OCI-LY7 (cell line): ENCODE measurements around the gene INSRR. TPM values are rescaled to one million over a fixed set of nuclear protein-coding genes. Genes with fewer than 3 reads are reported as not detected.

Experiments used
- BruUV-seq: library from RNA; stranded (reverse); fragments of 400-500 nt; replicated peaks from 2 replicates; lab custom pipeline; 2021; lab: Mats Ljungman, UMichigan
- CTCF ChIA-PET: fragments of 300-600 bp; sonication (Branson Sonifier 250); formaldehyde crosslinking; loops from one replicate; lab custom pipeline; 2022; ENCODE audit warnings: antibody characterized with exemption; ENCODE audit not compliant: unreplicated experiment; lab: Charles Lee
- POLR2A ChIA-PET: fragments of 300-600 bp; sonication (Branson Sonifier 250); formaldehyde crosslinking; loops from one replicate; lab custom pipeline; 2022; ENCODE audit warnings: antibody characterized with exemption; lab: Charles Lee
- DNase-seq: peaks from one replicate; pipeline ENCODE4 v3.0.0-alpha.2; 2015; ENCODE audit warnings: low spot score
- H2AFZ ChIP-seq: fragments of 200-600 bp; sonication (generic), shearing (Covaris generic); 2 replicates; pipeline ENCODE4 v1.6.1; 2014; ENCODE audit warnings: mild to moderate bottlenecking, antibody characterized with exemption, low read length, moderate library complexity
- H3K27ac ChIP-seq: fragments of 200-600 bp; sonication (generic); 2 replicates; pipeline ENCODE4 v1.5.1; 2014; ENCODE audit warnings: mixed run types, low read depth, mild to moderate bottlenecking, moderate library complexity, low read length, inconsistent platforms; ENCODE audit not compliant: poor library complexity, severe bottlenecking
- H3K36me3 ChIP-seq: fragments of 200-600 bp; sonication (generic); 2 replicates; pipeline ENCODE4 v1.6.1; 2014; ENCODE audit warnings: mild to moderate bottlenecking, antibody characterized with exemption, low read length, moderate library complexity, mixed read lengths; ENCODE audit not compliant: insufficient read depth
- H3K4me1 ChIP-seq: fragments of 200-600 bp; sonication (generic); 2 replicates; pipeline ENCODE4 v1.5.1; 2014; ENCODE audit warnings: mild to moderate bottlenecking, low read length; ENCODE audit not compliant: insufficient read depth, poor library complexity, severe bottlenecking
- H3K4me2 ChIP-seq: fragments of 200-600 bp; sonication (generic); 2 replicates; pipeline ENCODE4 v1.6.1; 2014; ENCODE audit warnings: mild to moderate bottlenecking, low read length
- H3K4me3 ChIP-seq: fragments of 200-600 bp; sonication (generic); 2 replicates; pipeline ENCODE4 v1.5.1; 2014; ENCODE audit warnings: mild to moderate bottlenecking, low read depth, low read length; ENCODE audit not compliant: poor library complexity, severe bottlenecking
- H3K79me2 ChIP-seq: fragments of 200-600 bp; sonication (generic); 2 replicates; pipeline ENCODE4 v1.6.1; 2016; ENCODE audit warnings: low read depth, mild to moderate bottlenecking, low read length, moderate library complexity, mixed read lengths; ENCODE audit not compliant: insufficient read depth
- H3K9me2 ChIP-seq: fragments of 200-600 bp; sonication (generic); 2 replicates; pipeline ENCODE4 v1.6.1; 2016; ENCODE audit warnings: mild to moderate bottlenecking, low read length, mixed read lengths; ENCODE audit not compliant: insufficient read depth
- H3K9me3 ChIP-seq: fragments of 200-600 bp; sonication (generic); 2 replicates; pipeline ENCODE4 v1.6.1; 2014; ENCODE audit warnings: mild to moderate bottlenecking, mixed run types, low read length, mixed read lengths
- H4K20me1 ChIP-seq: fragments of 200-600 bp; sonication (generic); 2 replicates; pipeline ENCODE4 v1.6.1; 2014; ENCODE audit warnings: mild to moderate bottlenecking, antibody characterized with exemption, low read length, moderate library complexity, mixed read lengths; ENCODE audit not compliant: insufficient read depth
- CTCF ChIP-seq: fragments of 200-600 bp; sonication (generic); conservative IDR thresholded peaks from 2 replicates; pipeline ENCODE4 v1.5.1; 2014; ENCODE audit warnings: mild to moderate bottlenecking, antibody characterized with exemption, low read length, moderate library complexity, mixed read lengths
- EZH2phosphoT487 ChIP-seq: fragments of 200-600 bp; sonication (generic); IDR thresholded peaks from 2 replicates; pipeline ENCODE4 v1.6.1; 2018; ENCODE audit warnings: low read depth, borderline replicate concordance, mild to moderate bottlenecking, mixed run types, antibody characterized with exemption, low read length, moderate library complexity, mixed read lengths
- intact Hi-C: fragments of 100-400 bp; cut with micrococcal nuclease; formaldehyde crosslinking; loops from one replicate; pipeline ENCODE4 v1.10.0; 2022; ENCODE audit not compliant: unreplicated experiment
- total RNA-seq, 2 experiments: library from RNA; depleted of rRNA in 1 of 2; stranded (reverse); fragments of >200 nt in 1 of 2; shearing (Covaris generic) in 1 of 2; gene quantifications; 2 replicates each; pipeline ENCODE4 v1.2.3, GENCODE V29; 2014 to 2022

INSRR gene
- total RNA-seq, 2 experiments from 2014 or later = not detected

GRCh38 chr1:156813750-156814570 is 45.0 kb downstream of the INSRR start:
- no peaks in the 10 kb centered on the region for H4K20me1 ChIP-seq
- H3K79me2 ChIP-seq = no peaks in the 10 kb centered on the region
- no TSS peak for BruUV-seq
- peaks cover 27% of the 10 kb centered on the region for H3K4me1 ChIP-seq
- DNase-seq = peak; percentile 61
- intact Hi-C loops = no loop called here
- POLR2A ChIA-PET = no interaction called here
- TF ChIP-seq EZH2phosphoT487 = no peak
- peak; percentile 71 for TF ChIP-seq CTCF
- no peak overlapping the region for H3K27ac ChIP-seq
- H3K9me3 ChIP-seq = no peaks in the 10 kb centered on the region
- peak overlapping the region; percentile 58 for H3K4me3 ChIP-seq
- H3K36me3 ChIP-seq = no peaks in the 10 kb centered on the region
- CTCF ChIA-PET = interaction anchor here (1.1 kb wide), 1 partner anchor 17 kb away, joined by 3 read pairs; no protein-coding TSS in a partner anchor
- peak overlapping the region; percentile 68 for H3K4me2 ChIP-seq
- peak overlapping the region; percentile 83 for H2AFZ ChIP-seq
- no peaks in the 10 kb centered on the region for H3K9me2 ChIP-seq

GRCh38 chr1:156813298-156813697 is 45.6 kb downstream of the INSRR start:
- peaks cover 27% of the 10 kb centered on the region for H3K4me1 ChIP-seq
- H3K27ac ChIP-seq = no peak overlapping the region
- BruUV-seq = no TSS peak

More at GRCh38 chr1:156813298-156813697, 45.6 kb downstream of the INSRR start:
- no peaks in the 10 kb centered on the region for H3K9me2 ChIP-seq
- H3K4me3 ChIP-seq = peak overlapping the region; percentile 58
- no peak for DNase-seq
- intact Hi-C loops = no loop called here
- H3K4me2 ChIP-seq = peak overlapping the region; percentile 68
- CTCF ChIA-PET = interaction anchor here (1.1 kb wide), 1 partner anchor 16 kb away, joined by 3 read pairs; no protein-coding TSS in a partner anchor
- no peaks in the 10 kb centered on the region for H3K9me3 ChIP-seq
- TF ChIP-seq CTCF (no peak), EZH2phosphoT487 (no peak)
- POLR2A ChIA-PET = no interaction called here
- H2AFZ ChIP-seq = peak overlapping the region; percentile 83
- no peaks in the 10 kb centered on the region for H3K36me3 ChIP-seq
- no peaks in the 10 kb centered on the region for H4K20me1 ChIP-seq
- H3K79me2 ChIP-seq = no peaks in the 10 kb centered on the region
